HTR-8/SVneo (cell line): ENCODE data around the gene TOR3A.
A peak's percentile ranks its signal among the peaks of the same experiment; 100 is the strongest.
"Not testable (repeated sequence)": the region's sequence is repeated elsewhere in the genome, so short reads cannot be mapped to it uniquely, and the experiment has no call there.

Experiments
- DNase-seq: peaks from one replicate; pipeline ENCODE4 v3.0.0; 2011; ENCODE audit warnings: low spot score, mixed read lengths; ENCODE audit not compliant: insufficient read length
- FAIRE-seq: peaks from 2 replicates; lab custom pipeline; 2011; peaks lifted over from hg19 to GRCh38; lab: Jason Lieb, UNC

The TOR3A gene

DNA sequence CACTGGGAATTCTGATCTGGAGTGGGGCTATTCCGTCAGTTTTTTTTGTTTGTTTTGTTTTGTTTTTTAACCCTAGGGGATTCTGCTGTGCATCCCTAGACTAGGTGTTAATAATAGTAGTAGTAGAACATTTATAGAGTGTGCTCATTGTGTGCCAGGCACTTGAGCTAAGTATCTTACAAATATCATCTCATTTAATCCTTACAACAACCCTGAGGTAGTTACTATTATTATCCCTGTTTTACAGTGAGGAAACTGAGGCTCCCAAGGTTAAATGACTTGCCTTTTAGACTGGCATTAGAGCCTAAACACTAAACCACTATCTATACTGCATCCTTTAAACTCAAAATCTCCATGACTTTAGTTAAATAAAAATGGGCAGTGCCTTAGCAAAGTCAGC lies 22.1 kb downstream of the TOR3A start:
- DNase-seq (no peak), FAIRE-seq (no peak)

DNA sequence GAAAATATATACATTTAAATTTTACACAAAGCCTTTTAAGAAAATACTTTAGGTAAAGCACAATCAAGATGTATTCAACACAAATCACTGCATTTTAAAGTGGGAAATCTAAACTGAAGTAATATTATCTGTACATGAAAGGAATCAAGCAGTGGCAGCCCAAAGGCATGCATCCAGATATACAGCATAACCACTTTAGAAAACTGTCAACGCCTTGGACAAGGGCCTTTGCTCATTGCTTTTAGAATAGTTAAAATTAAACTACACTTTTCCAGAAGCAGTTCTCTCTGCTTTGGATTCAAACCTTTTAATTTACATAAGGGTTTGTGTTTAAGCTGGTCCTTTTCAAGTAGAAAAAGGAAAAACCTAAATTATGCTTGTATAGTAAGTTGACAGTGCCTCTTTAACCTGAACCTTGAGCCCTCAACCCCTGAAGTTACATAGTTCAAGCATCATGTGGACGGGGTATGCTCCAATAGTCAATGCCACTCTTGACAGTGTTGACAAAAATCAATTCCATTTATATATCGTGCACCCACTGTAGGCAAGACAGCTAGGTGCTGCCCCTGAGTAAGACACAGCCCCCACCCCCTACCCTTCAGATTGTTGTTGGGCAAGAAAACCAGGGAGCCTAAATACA lies 22.9 kb downstream of the TOR3A start:
- FAIRE-seq (no peak), DNase-seq (no peak)

DNA sequence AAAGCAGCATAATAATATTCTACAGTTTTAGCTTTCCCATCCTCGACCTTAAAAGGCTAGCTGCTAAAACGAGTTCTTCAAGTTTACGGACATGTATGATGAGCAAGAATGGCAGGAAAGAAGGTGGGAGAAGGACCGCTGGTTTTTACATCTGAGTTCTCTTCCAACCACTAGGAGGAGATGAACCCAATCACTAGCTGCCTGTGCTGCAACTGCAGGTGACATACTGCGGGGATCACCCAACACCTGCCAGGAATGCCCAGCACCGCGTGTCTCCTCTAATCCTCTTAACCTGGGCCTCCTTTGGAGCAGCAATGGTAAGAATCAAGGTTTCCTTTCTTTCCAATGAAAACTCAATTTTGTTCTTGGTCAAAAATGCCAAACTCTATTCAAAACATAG lies 23.5 kb downstream of the TOR3A start:
- no peak for DNase-seq
- FAIRE-seq = no peak

GRCh38 chr1:179107706-179108629 lies 26.1 kb downstream of the TOR3A start:
- DNase-seq (no peak), FAIRE-seq (no peak)

- no peak for FAIRE-seq
- DNase-seq = no peak
Observed at GRCh38 chr1:179108644-179109043, 26.8 kb downstream of the TOR3A start.

DNA sequence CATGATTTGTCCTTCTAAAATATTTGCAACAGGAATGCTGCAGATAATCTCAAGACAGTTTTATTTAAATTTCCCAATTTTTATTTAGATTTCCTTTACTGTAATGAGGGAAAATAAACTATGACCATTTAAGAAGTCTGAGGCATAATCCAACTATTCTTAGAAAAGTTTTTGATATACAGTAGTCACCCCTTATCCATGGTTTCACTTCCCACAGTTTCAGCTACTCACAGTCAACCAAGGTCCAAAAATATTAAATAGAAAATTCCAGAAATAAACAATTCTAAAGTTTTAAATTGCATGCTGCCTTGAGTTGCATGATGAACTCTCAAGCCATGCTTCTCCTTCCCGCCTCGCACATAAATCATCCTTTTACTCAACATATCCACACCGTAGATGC lies 33.3 kb downstream of the TOR3A start:
- no peak for DNase-seq
- FAIRE-seq = no peak

DNA sequence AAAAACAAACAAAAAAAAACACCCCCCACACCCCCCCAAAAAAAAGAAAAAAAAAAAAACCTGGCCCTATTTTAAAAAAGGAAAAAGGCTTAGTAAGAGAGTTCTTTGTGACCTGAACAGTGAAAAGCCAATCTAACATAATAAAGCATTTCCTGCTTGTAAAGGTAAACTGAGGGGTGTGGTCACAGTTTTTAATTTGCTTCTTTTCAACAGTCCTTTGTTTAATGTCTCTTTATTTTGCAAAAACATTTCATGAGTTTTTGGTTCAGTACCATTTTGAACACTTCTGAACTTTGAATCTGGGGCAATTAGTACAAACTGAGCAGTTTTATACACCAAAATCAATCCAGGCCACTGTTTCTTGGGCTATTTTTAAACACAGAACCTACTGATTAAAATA lies 37.6 kb downstream of the TOR3A start:
- FAIRE-seq = no peak
- no peak for DNase-seq

DNA sequence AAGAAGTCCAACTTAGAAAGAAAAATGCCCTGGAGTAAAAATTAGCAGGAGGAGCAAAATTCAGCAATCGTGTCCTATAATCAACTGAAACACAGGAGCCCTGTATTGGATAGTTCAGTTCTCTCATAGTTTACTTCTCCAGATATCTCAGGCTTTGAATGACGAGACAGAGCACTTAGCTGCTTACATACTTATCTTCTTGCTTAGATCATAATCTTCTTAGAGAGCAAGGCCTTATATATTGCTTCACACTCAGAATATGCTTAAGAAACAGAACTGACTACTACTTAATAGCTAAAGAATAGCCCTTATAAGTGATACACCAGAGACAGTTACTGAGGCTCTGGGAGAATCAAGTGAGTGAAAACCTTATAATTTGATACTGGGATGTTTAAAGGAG lies 38.9 kb downstream of the TOR3A start:
- no peak for FAIRE-seq
- no peak for DNase-seq

DNA sequence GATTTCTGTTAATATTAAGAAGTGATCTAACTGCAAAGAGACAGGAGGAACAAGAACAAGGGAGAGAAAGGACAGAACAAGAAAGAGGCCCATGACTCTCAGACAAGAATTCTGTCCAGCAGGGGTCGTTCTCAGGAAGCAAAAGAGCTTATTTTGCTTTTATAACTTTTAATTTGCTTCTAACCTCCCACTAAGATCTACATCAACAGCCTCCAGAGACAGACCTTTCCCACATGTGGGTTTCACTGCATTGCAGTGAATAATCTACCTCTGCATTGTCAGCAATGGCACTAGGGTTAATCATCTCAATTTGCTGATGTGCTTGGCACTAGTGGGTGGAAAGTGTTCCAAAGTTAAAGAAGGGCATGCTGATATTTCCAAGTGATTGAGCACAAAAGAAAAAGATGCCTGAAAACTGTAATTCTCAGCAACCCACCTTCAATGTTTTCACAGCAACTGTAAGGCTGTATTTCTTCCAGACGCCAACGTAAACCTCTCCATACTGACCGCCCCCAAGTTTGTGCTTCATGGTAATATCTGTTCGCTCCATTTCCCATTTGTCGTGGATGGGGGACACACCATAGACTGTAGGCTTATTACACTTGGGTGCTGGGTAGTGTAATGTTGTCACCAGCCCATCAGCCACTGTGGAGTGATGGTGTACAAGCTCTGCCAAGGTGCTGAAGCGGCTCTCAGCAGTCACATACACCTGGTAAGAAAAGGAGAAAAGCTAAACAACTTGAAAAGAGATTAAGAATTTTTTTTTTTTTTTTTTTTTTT lies 39.5 kb downstream of the TOR3A start:
- FAIRE-seq = no peak
- DNase-seq = peak; percentile 45

- DNase-seq = no peak
- no peak for FAIRE-seq
Observed at GRCh38 chr1:179124873-179125272, 43.0 kb downstream of the TOR3A start.

DNA sequence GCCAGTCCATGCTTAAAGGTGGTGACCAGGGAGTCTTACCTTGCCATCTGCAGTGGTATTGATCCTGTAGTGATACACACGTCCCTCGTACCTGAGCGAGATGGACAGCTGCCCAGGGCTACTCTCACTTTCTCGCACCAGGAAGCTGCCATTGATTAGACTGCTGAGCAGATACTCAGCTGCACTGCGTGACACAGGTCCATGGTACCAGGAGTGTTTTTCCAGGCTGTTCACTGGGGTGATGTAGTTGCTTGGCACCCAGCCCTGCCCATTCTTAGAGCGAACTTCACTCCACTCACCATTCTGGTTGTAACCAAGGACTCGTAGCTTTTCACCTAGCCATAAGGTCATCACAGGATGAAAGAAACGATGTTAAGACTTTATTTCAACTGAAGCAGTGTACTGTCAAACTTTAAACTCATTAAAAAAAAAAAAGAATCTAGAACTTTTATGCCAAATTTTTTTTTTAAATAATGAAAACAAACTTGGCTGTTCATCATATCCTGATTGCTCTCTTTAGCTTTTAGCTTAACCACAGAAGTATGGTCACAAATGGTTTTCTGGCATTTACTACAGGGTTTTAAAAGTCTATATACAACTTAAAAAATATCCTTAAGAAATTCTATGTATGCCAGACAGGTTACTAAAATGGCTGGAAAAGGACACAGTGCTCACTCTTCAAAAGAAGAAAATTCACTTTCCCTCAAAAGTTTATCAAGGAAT lies 44.6 kb downstream of the TOR3A start:
- DNase-seq = no peak
- FAIRE-seq = no peak

GRCh38 chr1:179127163-179127895 lies 45.5 kb downstream of the TOR3A start:
- FAIRE-seq (no peak), DNase-seq (no peak)

- FAIRE-seq (no peak), DNase-seq (no peak)
Observed at GRCh38 chr1:179128520-179128919, 46.6 kb downstream of the TOR3A start.

DNA sequence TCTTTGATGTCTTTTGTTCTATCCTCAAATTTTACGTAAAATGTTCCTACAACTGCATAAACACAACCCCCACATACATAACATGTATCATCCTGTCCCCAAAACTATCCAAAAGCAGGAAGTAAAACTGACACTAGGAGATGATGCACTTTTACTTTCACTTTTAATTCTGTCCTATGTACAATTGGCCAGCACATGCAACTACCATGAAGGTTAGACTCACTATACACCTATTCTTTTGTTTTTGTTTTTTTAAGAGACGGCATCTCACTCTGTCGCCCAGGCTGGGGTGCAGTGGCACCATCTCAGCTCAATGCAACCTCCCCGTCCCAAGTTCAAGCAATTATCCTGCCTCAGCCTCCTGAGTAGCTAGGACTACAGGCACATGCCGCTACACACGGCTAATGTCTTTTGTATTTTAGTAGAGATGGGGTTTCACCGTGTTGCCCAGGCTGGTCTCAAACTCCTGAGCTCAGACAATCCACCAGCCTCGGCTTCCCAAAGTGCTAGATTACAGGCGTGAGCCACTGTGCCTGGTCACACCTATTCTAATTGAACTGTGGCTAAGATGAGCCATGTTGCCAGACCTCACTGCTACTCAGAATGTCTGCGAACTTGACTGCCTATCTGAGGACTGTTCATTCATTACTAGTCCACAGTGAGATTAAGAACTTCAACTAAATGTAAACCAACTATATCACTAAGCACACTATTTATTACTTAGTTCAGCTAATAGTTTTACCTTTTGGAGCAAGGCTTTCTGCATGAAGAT lies 48.0 kb downstream of the TOR3A start:
- FAIRE-seq (peak; percentile 55), DNase-seq (no peak)

DNA sequence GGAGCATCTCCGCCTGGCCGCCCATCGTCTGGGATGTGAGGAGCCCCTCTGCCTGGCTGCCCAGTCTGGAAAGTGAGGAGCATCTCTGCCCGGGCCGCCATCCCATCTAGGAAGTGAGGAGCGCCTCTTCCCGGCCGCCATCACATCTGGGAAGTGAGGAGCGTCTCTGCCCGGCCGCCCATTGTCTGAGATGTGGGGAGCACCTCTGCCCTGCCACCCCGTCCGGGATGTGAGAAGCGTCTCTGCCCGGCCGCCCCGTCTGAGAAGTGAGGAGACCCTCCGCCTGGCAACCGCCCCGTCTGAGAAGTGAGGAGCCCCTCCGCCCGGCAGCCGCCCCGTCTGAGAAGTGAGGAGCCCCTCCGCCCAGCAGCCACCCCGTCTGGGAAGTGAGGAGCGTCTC lies 53.3 kb downstream of the TOR3A start:
- not testable (repeated sequence) for FAIRE-seq, DNase-seq

DNA sequence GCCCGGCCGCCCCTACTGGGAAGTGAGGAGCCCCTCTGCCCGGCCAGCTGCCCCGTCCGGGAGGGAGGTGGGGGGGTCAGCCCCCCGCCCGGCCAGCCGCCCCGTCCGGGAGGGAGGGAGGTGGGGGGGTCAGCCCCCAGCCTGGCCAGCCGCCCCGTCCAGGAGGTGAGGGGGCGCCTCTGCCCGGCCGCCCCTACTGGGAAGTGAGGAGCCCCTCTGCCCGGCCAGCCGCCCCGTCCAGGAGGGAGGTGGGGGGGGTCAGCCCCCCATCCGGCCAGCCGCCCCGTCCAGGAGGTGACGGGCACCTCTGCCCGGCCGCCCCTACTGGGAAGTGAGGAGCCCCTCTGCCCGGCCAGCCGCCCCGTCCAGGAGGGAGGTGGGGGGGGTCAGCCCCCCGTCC lies 53.8 kb downstream of the TOR3A start:
- FAIRE-seq, DNase-seq: not testable (repeated sequence)

GRCh38 chr1:179137617-179138255 lies 55.9 kb downstream of the TOR3A start:
- no peak for FAIRE-seq
- DNase-seq = no peak

GRCh38 chr1:179138755-179139154 lies 56.9 kb downstream of the TOR3A start:
- DNase-seq, FAIRE-seq: not testable (repeated sequence)
